Left colon (tissue), 2 donors: ENCODE data around the gene TANC1. TPM values are rescaled to one million over a fixed set of nuclear protein-coding genes. Genes with fewer than 3 reads are reported as not detected.
A peak's percentile ranks its signal among the peaks of the same experiment; 100 is the strongest.

Experiments used
- ATAC-seq: fragments of 200-7000 bp; cut with Tn5 transposase; one replicate; pipeline ENCODE4 v1.9.1; 2020; ENCODE audit warnings: mild to moderate bottlenecking, moderate library complexity
- DNase-seq, 2 donors: peaks; one replicate each; pipeline ENCODE4 v3.0.0-alpha.2; 2020
- intact Hi-C, 2 donors: fragments of 100-400 bp; cut with DNase I in 1 of 2; cut with micrococcal nuclease in 1 of 2; formaldehyde crosslinking; loops; one replicate each; pipeline versions ENCODE4 v1.11.2 to v1.14.0; 2022; cut with DNase I, micrococcal nuclease
- microRNA-seq, 2 donors: library from miRNA; unstranded; fragments of <30 nt; microRNA quantifications; one replicate each; pipeline versions ENCODE4 v1.1.0 to v1.2.0, GENCODE V29; 2020
- total RNA-seq, 2 donors: library from RNA; stranded (reverse); fragmentation: NEBNext Ultra II Directional; extraction: Animal tissue kit (Norgen Biotek cat#: 25700); gene quantifications; one replicate each; pipeline ENCODE4 v1.2.1, GENCODE V29; 2021
- donor health status: DM: no; HTN: no; CAD: no.
- donor health status: DM: yes; HTN: yes; CAD: no.

The TANC1 gene
- total RNA-seq, 2 donors from 2014 or later = 30.5 to 37.4 TPM

DNA sequence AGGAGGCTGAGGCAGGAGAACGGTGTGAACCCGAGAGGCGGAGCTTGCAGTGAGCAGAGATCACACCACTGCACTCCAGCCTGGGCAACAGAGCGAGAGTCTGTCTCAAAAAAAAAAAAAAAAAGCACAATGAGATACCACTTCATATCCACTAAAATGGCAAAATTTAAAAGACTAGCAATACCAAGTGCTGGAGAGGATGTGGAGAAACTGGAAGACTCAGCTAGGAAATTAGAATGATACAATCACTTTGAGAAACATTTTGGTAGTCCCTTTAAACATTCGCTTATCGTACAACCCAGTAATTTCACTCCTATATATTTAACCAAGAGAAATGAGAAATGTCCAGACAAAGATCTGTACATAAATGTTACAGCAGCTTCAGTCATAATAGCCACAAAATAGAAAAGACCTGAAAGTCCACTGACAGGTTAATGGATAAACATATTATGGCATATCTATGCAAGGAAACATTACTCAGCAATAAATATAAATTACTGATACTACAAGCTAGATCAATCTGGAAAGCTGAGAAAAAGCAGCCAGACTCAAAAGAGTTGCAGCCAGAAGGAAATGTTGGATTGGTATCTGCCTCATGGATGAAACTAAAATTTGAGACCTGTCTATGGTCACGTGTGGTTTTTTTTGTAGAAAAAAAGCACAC lies 278.0 kb downstream of the TANC1 start:
- intact Hi-C loops = no loop called here
- no peak for DNase-seq
- no peak for ATAC-seq

DNA sequence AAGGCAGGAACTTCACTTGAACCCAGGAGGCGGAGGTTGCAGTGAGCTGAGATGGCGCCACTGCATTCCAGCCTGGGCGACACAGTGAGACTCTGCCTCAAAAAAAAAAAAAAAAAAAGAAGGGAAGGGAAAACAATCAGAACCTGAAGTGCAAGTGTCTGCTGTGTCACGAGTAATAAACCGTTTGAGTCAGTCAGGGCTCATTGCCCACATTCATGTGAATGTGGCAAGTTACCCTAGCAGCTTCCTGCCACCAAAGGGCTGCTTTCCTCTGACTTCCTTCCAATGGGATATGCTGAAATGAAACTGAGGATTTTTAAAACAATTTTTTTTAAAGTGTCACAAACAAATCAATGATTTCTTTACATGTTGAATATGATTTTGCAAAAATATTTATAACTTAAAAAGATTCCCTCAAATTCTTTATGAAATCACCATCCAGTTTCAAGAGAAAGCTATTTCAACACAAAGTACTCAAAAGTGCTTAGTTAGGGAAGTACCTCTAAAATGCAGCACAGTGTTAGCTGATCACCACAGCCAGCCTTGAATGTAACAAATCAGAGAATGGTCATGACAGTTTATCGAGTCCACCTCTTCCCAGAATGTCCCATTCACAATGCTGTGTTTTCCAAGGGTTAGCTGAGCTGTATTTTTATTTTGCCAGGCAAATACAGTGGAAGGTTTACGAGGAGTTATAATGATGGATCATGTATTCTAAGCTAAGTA lies 281.7 kb downstream of the TANC1 start:
- ATAC-seq (peak; percentile 98), DNase-seq (peak; percentile 49 to 76)
- intact Hi-C loops = no loop called here

DNA sequence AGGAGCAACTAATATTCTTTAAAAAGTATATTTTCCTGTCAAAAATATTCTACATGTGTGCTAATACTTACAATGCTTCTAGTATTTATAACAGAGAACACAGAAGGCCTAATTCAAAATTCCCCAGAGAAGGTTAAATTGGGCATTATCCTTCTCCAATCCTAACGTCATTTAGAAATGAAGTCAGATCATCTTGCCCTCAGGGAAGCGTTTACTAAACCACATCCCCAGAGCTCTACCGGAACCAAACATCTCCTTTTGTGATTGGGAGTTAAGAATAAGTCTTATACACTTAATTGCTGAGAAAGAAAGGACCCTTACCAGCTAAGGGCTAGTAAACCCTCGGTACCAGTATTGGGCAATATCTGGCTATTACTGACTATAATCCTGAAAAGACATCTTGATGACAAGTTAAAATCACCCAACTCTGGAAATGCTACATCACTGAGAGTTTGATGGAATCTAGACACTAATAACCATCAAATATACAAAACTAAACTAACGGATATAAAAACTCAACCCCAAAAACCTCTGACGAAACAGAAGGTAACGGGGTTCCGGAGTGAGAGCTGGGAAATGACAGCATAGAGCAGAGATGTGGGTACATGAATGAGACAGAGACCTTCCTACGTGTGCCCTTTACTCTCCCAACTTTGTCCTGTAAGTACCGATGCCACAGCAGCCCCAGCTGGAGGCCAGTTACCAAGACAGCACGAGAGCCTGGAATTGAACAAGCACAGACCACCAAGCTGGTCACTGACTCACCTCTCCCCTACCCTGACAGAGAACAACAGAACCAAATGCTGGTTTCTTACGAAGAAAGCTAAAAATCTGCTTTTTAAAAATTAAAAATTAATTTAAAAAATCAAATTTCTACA lies 283.1 kb downstream of the TANC1 start:
- no peak for ATAC-seq
- no peak for DNase-seq
- intact Hi-C loops = no loop called here

DNA sequence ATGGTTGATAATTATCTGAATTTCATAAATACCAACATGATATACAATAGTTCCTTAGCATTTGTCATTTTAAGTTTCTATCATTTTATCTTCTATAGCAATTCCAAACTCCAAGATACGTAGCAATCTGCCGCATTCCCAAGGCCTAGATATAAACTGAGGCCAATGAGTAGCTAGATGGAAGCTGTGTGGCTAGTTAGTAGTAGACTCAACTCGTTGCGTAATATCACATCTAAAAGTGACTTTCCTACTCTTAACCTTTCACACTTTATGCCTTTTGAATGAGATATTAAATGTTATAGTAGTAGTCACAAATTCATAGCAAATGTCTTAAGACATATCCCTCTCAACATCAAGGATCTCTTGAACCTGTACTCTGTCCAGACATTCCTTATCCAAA lies 284.5 kb downstream of the TANC1 start:
- intact Hi-C loops = no loop called here
- DNase-seq = no peak
- no peak for ATAC-seq

DNA sequence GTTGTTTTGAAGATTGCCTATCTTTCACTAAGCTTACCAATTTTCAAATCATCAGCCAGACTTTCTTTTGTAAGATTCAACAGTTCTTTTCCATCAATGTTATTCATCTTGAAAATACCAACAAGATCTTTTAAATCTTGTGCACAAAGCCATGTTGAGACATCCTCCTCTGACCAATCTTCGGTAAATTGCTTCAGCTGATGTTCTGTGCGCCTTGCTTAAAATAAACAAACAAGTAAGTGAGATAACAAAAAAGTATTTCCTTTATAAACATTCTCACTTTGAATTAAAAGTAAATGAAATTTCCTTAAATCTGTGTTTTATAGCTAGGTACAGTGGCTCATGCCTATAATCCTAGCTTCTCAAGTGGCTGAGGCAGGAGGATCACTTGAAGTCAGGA lies 287.7 kb downstream of the TANC1 start:
- ATAC-seq = no peak
- intact Hi-C loops = no loop called here
- no peak for DNase-seq

DNA sequence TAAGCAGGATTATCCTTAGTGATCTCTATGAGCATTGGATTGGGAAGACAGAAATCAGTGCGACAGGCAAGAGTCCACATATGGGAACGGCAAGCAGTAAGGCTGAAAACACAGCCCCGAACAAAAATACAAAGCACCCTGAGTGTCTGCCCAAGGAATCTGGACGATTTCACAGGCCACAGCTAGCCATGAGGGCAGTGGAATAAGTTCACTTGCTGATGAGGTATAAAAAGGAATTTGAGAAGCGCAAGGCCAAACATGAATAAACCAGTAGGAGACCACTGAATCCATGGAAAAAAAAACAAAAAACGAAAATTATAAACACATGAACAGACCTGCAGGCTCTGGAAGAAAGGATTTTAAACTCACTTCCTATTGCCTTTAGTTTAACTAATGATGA lies 293.8 kb downstream of the TANC1 start:
- ATAC-seq (no peak), DNase-seq (no peak)
- intact Hi-C loops = no loop called here

DNA sequence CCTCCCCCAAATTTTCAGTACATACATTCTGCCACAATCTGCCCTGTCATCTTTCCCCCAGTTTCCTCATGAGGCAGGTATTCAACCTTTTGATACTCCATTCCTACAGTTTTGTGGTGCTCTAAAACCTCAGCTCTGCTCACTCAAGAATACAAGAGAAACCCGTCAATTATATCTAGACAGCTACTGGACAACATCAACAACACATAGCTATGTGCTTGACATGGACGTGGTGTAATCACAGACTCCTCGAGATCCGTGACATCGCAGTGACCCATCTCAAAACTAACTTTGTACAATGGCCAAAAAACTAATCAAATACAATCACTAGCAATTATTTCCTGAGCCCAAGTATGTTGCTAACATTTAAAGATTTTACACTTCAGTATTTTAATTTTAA lies 294.5 kb downstream of the TANC1 start:
- intact Hi-C loops = no loop called here
- ATAC-seq (no peak), DNase-seq (no peak)

DNA sequence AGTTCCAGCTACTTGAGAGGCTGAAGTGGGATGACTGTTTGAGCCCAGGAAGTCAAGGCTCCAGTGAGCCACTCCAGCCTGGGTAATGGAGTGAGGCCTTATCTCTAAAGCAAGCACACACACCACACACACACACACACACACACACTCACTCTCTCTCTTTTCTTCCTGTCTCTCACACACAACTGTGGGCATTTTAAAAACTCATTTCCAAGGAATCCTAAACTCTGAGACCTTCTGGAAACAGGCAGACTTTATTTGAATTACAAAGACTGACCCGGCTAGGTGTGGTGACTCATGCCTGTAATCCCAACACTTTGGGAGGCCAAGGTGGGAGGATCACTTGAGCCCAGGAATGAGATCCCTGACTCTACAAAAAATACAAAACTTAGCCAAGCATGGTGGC lies 296.7 kb downstream of the TANC1 start:
- ATAC-seq = peak; percentile 25
- no peak for DNase-seq
- intact Hi-C loops = no loop called here

DNA sequence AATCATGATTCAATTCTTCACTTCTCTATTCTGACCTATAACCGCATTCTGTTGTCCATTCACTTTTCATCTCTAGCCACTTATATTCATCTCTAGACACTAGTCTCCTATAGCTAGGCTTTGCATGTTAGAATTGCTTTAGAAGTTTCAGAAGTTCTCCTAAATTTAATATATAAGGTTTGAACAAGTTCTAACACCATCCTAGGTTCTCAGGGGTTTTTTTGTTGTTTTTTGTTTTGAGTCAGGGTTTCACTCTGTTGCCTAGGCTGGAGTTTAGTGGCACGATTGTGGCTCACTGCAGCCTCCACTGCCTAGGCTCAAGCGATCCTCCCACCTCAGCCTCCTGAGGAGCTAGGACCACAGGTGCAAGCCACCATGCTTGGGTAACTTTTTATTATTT lies 298.1 kb downstream of the TANC1 start:
- DNase-seq (no peak), ATAC-seq (no peak)
- intact Hi-C loops = no loop called here

DNA sequence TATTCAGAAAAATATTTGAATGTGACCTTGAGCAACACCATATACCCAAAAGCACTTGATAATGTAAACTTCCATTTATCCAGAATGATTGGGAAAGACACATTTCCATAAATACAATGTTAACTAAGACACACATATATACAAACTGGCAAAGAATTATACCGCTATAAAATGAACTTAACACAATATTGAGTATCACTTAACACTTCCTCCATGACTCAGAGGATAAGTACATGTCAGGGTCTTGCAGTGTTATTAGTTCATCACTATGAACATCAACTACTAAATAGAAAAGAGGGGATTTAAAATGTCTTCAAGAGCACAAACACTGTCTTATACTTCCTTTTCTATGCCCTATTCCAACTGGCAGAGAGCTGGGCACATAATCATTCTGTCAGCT lies 299.5 kb downstream of the TANC1 start:
- intact Hi-C loops = no loop called here
- no peak for DNase-seq
- ATAC-seq = no peak

DNA sequence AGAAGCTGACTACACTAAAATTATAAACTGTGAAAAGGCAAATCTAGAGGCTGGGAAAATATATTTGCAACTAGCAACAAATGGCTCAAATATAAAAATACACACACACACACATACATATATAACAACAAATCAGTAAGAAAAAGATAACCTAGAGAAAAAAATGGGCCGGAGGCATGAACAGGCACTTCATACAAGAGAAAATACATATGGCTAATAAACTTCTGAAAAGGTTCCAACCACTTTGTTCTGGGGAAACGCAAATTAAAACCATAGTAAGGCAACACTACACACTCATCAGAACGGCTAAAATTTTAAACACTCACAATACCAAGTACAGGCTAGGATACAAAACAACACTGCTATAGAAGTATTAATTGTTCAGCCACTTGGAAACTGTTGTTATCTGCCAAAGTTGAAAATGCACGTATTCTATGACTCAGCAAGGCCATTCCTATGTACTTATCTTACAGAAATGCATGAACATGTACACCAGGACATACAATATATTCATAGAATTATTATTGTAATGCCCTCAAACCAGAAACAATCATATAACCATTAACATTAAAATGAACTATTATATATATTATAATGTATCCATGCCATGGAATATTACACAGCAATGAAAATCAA lies 302.4 kb downstream of the TANC1 start:
- ATAC-seq = no peak
- intact Hi-C loops = no loop called here
- no peak for DNase-seq

DNA sequence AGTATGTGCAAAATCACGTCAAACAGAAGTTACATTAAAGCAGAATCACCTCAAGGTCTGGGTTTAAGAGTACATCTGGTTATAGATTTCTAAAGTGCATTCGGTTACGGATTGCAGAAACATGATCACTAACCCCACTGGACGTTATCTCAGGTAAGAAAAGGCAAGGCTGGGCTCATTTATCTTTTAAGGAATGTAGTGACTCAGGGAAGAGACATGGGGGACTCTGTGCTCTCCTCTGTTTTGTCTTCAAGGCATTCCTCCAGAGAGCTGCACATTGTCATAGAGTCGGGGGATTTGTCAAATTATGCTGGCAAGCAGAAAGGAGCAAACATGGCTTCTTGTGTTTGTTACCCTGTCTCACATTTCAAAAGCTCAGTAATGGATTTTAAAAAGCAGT lies 303.7 kb downstream of the TANC1 start:
- intact Hi-C loops = no loop called here
- ATAC-seq (no peak), DNase-seq (no peak)

DNA sequence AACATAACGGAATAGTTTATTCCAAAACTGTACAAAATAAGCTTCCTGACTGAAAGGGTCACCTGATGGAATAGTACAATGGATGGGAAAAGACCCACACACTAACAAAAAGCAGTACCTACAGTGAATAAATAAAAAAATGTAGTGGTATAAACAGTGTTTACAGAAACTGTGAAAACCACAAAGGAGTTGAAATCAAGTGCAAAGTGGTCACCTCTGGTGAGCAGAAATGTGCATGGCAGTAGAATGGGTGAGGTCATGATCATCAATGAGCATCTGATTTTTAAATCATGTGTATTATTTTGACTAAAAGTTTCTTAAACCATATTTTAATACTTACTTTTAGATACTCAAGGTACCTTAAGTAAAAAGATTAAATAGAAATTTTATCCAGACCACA lies 306.7 kb downstream of the TANC1 start:
- intact Hi-C loops = no loop called here
- DNase-seq (no peak), ATAC-seq (no peak)

DNA sequence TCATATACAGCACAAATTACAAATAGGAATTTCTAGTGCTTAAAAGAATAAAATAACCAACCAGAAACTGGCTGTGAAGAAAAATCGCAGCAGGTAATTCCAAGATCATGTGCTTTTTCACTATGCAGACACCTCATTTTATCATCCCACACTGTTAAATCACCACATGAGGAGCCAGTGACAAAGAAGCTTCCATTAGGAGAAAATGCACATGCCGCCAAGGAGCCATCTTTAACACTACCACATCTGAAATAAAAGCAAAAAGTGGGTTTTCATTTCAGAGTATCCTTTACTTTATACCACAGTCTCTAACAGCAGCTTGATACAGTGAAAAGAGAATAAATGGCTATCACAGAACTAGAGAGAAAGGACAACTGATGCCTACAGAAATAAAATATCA lies 311.3 kb downstream of the TANC1 start:
- ATAC-seq (no peak), DNase-seq (no peak)
- intact Hi-C loops = no loop called here

DNA sequence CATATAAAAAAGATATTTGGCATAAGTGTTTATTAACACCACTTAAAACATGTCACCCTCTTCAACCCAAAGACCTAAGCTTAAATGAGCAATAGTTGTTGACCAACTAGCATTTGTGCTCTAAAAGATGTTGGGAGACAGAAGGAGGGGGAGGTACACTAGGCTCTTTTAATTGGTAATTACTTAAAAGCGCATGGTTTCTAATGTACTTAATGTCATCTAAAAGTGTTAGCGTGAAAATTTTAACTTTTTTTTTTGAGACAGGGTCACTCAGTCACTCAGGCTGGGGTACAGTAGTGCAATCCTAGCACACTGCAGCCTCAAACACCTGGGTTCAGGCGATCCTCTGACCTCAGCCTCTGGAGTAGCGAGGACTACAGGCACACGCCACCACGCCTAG lies 312.6 kb downstream of the TANC1 start:
- no peak for DNase-seq
- intact Hi-C loops = no loop called here
- no peak for ATAC-seq

Small RNAs within 50 kb of the gene (microRNA-seq; reads per million reads assigned to microRNA genes)
- 0 reads per million in 2 donors for gene MIR6888

Other genes with a start within 250 kb of the TANC1 start
- gene DAPL1, start 173.3 kb upstream of the TANC1 start, total RNA-seq = not detected